Measurements from ENCODE around the gene IL16.

Gene IL16

GRCh38 chr15:81254277-81254915, 57.7 kb downstream of the IL16 start:
- no peak for DNase-seq (ENCODE audit: insufficient read length, low spot score)
- FAIRE-seq: no peak

GRCh38 chr15:81254916-81255290, 58.2 kb downstream of the IL16 start:
- no peak for DNase-seq (ENCODE audit: insufficient read length, low spot score)

GRCh38 chr15:81255315-81255957, 58.8 kb downstream of the IL16 start:
- FAIRE-seq: no peak
- DNase-seq (ENCODE audit: insufficient read length, low spot score): no peak

More at GRCh38 chr15:81254916-81255290, 58.2 kb downstream of the IL16 start:
- FAIRE-seq: no peak

- no peak for FAIRE-seq
- no peak for DNase-seq (ENCODE audit: insufficient read length, low spot score)
Measured at GRCh38 chr15:81255958-81256320, 59.3 kb downstream of the IL16 start.

- FAIRE-seq (no peak), DNase-seq (ENCODE audit: insufficient read length, low spot score) (no peak)
Measured at GRCh38 chr15:81256916-81257315, 60.2 kb downstream of the IL16 start.

GRCh38 chr15:81257435-81257834, 60.8 kb downstream of the IL16 start:
- DNase-seq (ENCODE audit: insufficient read length, low spot score) (no peak), FAIRE-seq (no peak)

- no peak for FAIRE-seq
- DNase-seq (ENCODE audit: insufficient read length, low spot score): no peak
Measured at GRCh38 chr15:81258455-81258854, 61.8 kb downstream of the IL16 start.

- no peak for FAIRE-seq
- no peak for DNase-seq (ENCODE audit: insufficient read length, low spot score)
Measured at GRCh38 chr15:81259760-81260298, 63.1 kb downstream of the IL16 start.

GRCh38 chr15:81261172-81261811, 64.6 kb downstream of the IL16 start:
- FAIRE-seq (no peak), DNase-seq (ENCODE audit: insufficient read length, low spot score) (no peak)

GRCh38 chr15:81263477-81263876, 66.8 kb downstream of the IL16 start:
- no peak for FAIRE-seq
- DNase-seq (ENCODE audit: insufficient read length, low spot score): no peak

GRCh38 chr15:81264072-81264857, 67.6 kb downstream of the IL16 start:
- no peak for DNase-seq (ENCODE audit: insufficient read length, low spot score)
- FAIRE-seq: no peak

- FAIRE-seq (no peak), DNase-seq (ENCODE audit: insufficient read length, low spot score) (no peak)
Measured at GRCh38 chr15:81265256-81265943, 68.7 kb downstream of the IL16 start.

- DNase-seq (ENCODE audit: insufficient read length, low spot score) (peak; percentile 74), FAIRE-seq (peak; percentile 84)
Measured at GRCh38 chr15:81265944-81266775, 69.5 kb downstream of the IL16 start.

GRCh38 chr15:81268340-81268739, 71.7 kb downstream of the IL16 start:
- no peak for FAIRE-seq
- DNase-seq (ENCODE audit: insufficient read length, low spot score): no peak

- DNase-seq (ENCODE audit: insufficient read length, low spot score) (no peak), FAIRE-seq (no peak)
Measured at GRCh38 chr15:81268881-81269601, 72.4 kb downstream of the IL16 start.

- no peak for DNase-seq (ENCODE audit: insufficient read length, low spot score)
- FAIRE-seq: no peak
Measured at GRCh38 chr15:81270188-81270587, 73.5 kb downstream of the IL16 start.

- FAIRE-seq: no peak
Measured at GRCh38 chr15:81270781-81271491, 74.3 kb downstream of the IL16 start.

More at GRCh38 chr15:81270781-81271491, 74.3 kb downstream of the IL16 start:
- DNase-seq (ENCODE audit: insufficient read length, low spot score): no peak
